Measurements from ENCODE around the gene SH3D21.

SH3D21 gene

DNA sequence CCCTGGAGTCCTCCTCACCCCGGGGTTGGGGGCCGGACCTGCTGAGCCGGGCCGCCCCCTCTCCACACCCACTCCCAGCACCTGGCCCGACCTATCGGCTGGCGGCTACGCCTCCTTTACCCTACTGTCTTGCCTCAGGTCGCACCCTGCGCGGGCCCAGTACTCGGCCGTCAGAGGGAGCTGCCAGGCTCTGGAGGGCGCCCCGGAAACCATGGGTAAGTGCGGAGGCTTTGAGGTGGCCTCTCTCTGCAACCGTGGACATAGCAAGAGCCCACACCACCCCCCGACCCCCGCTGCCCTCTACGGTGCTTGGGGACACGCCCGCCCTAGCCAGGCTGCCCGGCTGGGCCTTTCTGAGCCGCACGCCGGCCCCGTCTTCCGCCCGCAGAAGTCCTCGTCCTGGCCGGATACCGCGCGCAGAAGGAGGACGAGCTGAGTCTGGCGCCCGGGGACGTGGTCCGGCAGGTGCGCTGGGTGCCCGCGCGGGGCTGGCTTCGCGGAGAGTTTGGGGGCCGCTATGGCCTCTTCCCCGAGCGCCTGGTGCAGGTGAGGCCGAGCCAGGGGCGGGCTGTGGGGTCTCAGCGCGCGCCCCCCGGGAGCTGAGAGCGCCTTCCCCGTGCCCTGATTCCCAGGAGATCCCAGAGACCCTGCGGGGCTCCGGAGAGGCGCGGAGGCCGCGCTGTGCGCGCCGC lies at the start of gene SH3D21:
TSS of gene SH3D21 (plus strand) at position 159 of the 692 bp plus-strand sequence. CDS start at position 212, 53 bp downstream.
- H3K4me3 ChIP-seq (ENCODE audit: low read length), result peak within 1 kb of the TSS; percentile 86
- no peak for DNase-seq (ENCODE audit: low read depth)

GRCh38 chr1:36256558-36257374 lies 49.4 kb upstream of the SH3D21 start:
- TF ChIP-seq CTCF (conservative IDR thresholded peaks at IDR 0.05; ENCODE audit: low read depth, low read length), result no peak
- DNase-seq (ENCODE audit: low read depth), result no peak
- no peak overlapping the region for H3K4me3 ChIP-seq (ENCODE audit: low read length)

More for the DNA sequence above, at the start of gene SH3D21:
- peak; percentile 29 for TF ChIP-seq CTCF (conservative IDR thresholded peaks at IDR 0.05; ENCODE audit: low read depth, low read length)

- TF ChIP-seq CTCF (conservative IDR thresholded peaks at IDR 0.05; ENCODE audit: low read depth, low read length), result no peak
- no peak overlapping the region for H3K4me3 ChIP-seq (ENCODE audit: low read length)
- no peak for DNase-seq (ENCODE audit: low read depth)
Measured at GRCh38 chr1:36257375-36257767, 48.8 kb upstream of the SH3D21 start.

GRCh38 chr1:36258960-36259344 lies 47.2 kb upstream of the SH3D21 start:
- DNase-seq (ENCODE audit: low read depth), result no peak
- H3K4me3 ChIP-seq (ENCODE audit: low read length), result no peak overlapping the region

GRCh38 chr1:36268981-36269380 lies 37.2 kb upstream of the SH3D21 start:
- DNase-seq (ENCODE audit: low read depth), result no peak
- no peak overlapping the region for H3K4me3 ChIP-seq (ENCODE audit: low read length)

More at GRCh38 chr1:36258960-36259344, 47.2 kb upstream of the SH3D21 start:
- no peak for TF ChIP-seq CTCF (conservative IDR thresholded peaks at IDR 0.05; ENCODE audit: low read depth, low read length)

GRCh38 chr1:36269408-36269838 lies 36.7 kb upstream of the SH3D21 start:
- no peak for TF ChIP-seq CTCF (conservative IDR thresholded peaks at IDR 0.05; ENCODE audit: low read depth, low read length)
- DNase-seq (ENCODE audit: low read depth), result no peak
- H3K4me3 ChIP-seq (ENCODE audit: low read length), result no peak overlapping the region

More at GRCh38 chr1:36268981-36269380, 37.2 kb upstream of the SH3D21 start:
- TF ChIP-seq CTCF (conservative IDR thresholded peaks at IDR 0.05; ENCODE audit: low read depth, low read length), result no peak

All from retinal pigment epithelial cell (primary cell).